Neural cell (in vitro differentiated cells): ENCODE data around the gene ANAPC15. TPM values are rescaled to one million over a fixed set of nuclear protein-coding genes. Genes with fewer than 3 reads are reported as not detected.

Experiments used
- H2AFZ ChIP-seq: fragments of 200-600, 300-800 bp; sonication (generic), shearing (Covaris generic); 2 replicates; pipeline ENCODE4 v1.6.0; 2014; ENCODE audit warnings: low read depth, mild to moderate bottlenecking, antibody characterized with exemption, low read length, moderate library complexity
- H3F3A ChIP-seq: fragments of 200-600 bp; shearing (Covaris generic); 2 replicates; pipeline ENCODE4 v1.6.1; 2016; ENCODE audit warnings: mild to moderate bottlenecking, moderate library complexity, mixed read lengths, antibody characterized with exemption, low read length; ENCODE audit not compliant: insufficient read depth, poor library complexity, severe bottlenecking
- H3K27ac ChIP-seq: fragments of 200-600, 300-800 bp; sonication (generic), shearing (Covaris generic); 2 replicates; pipeline ENCODE4 v1.5.1; 2014; ENCODE audit warnings: mild to moderate bottlenecking, low read length, moderate library complexity
- H3K27me3 ChIP-seq: fragments of 300-800, 200-600 bp; sonication (generic), shearing (Covaris generic); 2 replicates; pipeline ENCODE4 v1.6.0; 2014; ENCODE audit warnings: mild to moderate bottlenecking, low read depth, low read length, moderate library complexity; ENCODE audit not compliant: insufficient read depth
- H3K36me3 ChIP-seq: fragments of 300-800, 200-600 bp; sonication (generic), shearing (Covaris generic); 2 replicates; pipeline ENCODE4 v1.5.1; 2014; ENCODE audit warnings: mild to moderate bottlenecking, antibody characterized with exemption, low read length, moderate library complexity; ENCODE audit not compliant: insufficient read depth
- H3K4me2 ChIP-seq: fragments of 300-800, 200-600 bp; sonication (generic), shearing (Covaris generic); 2 replicates; pipeline ENCODE4 v1.6.0; 2014; ENCODE audit warnings: mild to moderate bottlenecking, low read length
- H3K4me3 ChIP-seq: fragments of 300-800, 200-600 bp; sonication (generic), shearing (Covaris generic); 2 replicates; pipeline ENCODE4 v1.5.1; 2014; ENCODE audit warnings: mild to moderate bottlenecking, low read length, moderate library complexity
- H3K79me2 ChIP-seq: fragments of 200-600 bp; shearing (Covaris generic); replicated peaks from 2 replicates; pipeline ENCODE4 v1.6.0; 2014; ENCODE audit warnings: mild to moderate bottlenecking, low read length, moderate library complexity; ENCODE audit not compliant: insufficient read depth
- H3K9ac ChIP-seq: fragments of 300-800, 200-600 bp; sonication (generic), shearing (Covaris generic); 2 replicates; pipeline ENCODE4 v1.6.1; 2016; ENCODE audit warnings: mild to moderate bottlenecking, low read length, mixed read lengths
- H3K9me2 ChIP-seq: fragments of 200-600 bp; shearing (Covaris generic); 2 replicates; pipeline ENCODE4 v1.6.1; 2016; ENCODE audit warnings: mild to moderate bottlenecking, low read length, mixed read lengths; ENCODE audit not compliant: insufficient read depth
- H3K9me3 ChIP-seq: fragments of 200-600, 300-800 bp; sonication (generic), shearing (Covaris generic); 2 replicates; pipeline ENCODE4 v1.6.1; 2016; ENCODE audit warnings: mild to moderate bottlenecking, mixed run types, low read length, moderate library complexity, mixed read lengths
- H4K20me1 ChIP-seq: fragments of 200-600 bp; shearing (Covaris generic); 2 replicates; pipeline ENCODE4 v1.6.1; 2016; ENCODE audit warnings: mild to moderate bottlenecking, mixed run types; ENCODE audit not compliant: insufficient read depth
- EP300 ChIP-seq: fragments of 450-650 bp; conservative IDR thresholded peaks from 2 replicates; pipeline ENCODE4 v1.6.1; 2014; ENCODE audit warnings: antibody characterized with exemption, mild to moderate bottlenecking, moderate library complexity; ENCODE audit not compliant: poor library complexity, severe bottlenecking
- EZH2 ChIP-seq: fragments of 200-600, 300-800 bp; shearing (Covaris generic), sonication (generic); IDR thresholded peaks from 2 replicates; pipeline ENCODE4 v1.6.1; 2014; ENCODE audit warnings: antibody characterized with exemption, low read length, borderline replicate concordance, mild to moderate bottlenecking; ENCODE audit not compliant: insufficient read depth, poor library complexity, severe bottlenecking
- MXI1 ChIP-seq: fragments of 450-650 bp; conservative IDR thresholded peaks from 2 replicates; pipeline ENCODE4 v1.6.1; 2014; ENCODE audit warnings: antibody characterized with exemption, mild to moderate bottlenecking; ENCODE audit not compliant: poor library complexity, severe bottlenecking
- POLR2AphosphoS5 ChIP-seq: IDR thresholded peaks from 2 replicates; pipeline ENCODE4 v1.6.1; 2012
- RAD21 ChIP-seq: fragments of 450-650 bp; conservative IDR thresholded peaks from 2 replicates; pipeline ENCODE4 v1.6.1; 2014; ENCODE audit warnings: antibody characterized with exemption, mild to moderate bottlenecking, moderate library complexity
- SMC3 ChIP-seq: fragments of 450-650 bp; conservative IDR thresholded peaks from 2 replicates; pipeline ENCODE4 v1.6.1; 2014; ENCODE audit warnings: antibody characterized with exemption, mild to moderate bottlenecking, moderate library complexity; ENCODE audit not compliant: poor library complexity
- TAF1 ChIP-seq: IDR thresholded peaks from 2 replicates; pipeline ENCODE4 v1.6.1; 2012; ENCODE audit warnings: low read depth
- polyA plus RNA-seq: library from polyadenylated mRNA; depleted of rRNA; stranded (reverse); fragments of >200 nt; gene quantifications from 2 replicates; pipeline ENCODE4 v1.2.3, GENCODE V29; 2014
- TF ChIP-seq, protein P1 (sequence below): IDR thresholded peaks from 2 replicates; pipeline ENCODE4 v1.6.1; 2012; ENCODE audit warnings: borderline replicate concordance
- TF ChIP-seq, protein P2 (sequence below): fragments of 450-650 bp; IDR thresholded peaks from 2 replicates; pipeline ENCODE4 v1.5.1; 2014; ENCODE audit warnings: antibody characterized with exemption, mild to moderate bottlenecking, moderate library complexity; ENCODE audit not compliant: poor library complexity, severe bottlenecking

The ANAPC15 gene
- polyA plus RNA-seq, 1 donor from 2014 or later = 64.6 TPM

DNA sequence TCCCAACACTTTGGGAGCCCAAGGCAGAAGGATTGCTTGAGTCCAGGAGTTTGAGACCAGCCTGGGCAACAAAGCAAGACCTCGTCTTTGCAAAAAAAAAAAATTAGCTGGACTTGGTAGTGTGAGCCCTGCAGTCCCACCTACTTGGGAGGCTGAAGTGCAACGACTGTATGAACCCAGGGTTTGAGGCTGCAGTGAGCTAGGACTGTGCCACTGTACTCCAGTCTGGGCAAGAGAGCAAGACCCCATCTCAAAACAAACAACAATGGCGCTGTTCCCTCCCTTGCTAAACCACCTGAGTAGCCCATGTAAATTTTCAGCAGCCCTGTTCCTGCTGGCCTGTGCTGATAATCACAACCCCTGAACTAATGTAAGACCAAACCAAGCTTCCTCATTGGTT, 12.5 kb downstream of the ANAPC15 start:
- TF ChIP-seq RAD21 = no peak
- no peak for TF ChIP-seq EP300
- TF ChIP-seq, protein P1, sequence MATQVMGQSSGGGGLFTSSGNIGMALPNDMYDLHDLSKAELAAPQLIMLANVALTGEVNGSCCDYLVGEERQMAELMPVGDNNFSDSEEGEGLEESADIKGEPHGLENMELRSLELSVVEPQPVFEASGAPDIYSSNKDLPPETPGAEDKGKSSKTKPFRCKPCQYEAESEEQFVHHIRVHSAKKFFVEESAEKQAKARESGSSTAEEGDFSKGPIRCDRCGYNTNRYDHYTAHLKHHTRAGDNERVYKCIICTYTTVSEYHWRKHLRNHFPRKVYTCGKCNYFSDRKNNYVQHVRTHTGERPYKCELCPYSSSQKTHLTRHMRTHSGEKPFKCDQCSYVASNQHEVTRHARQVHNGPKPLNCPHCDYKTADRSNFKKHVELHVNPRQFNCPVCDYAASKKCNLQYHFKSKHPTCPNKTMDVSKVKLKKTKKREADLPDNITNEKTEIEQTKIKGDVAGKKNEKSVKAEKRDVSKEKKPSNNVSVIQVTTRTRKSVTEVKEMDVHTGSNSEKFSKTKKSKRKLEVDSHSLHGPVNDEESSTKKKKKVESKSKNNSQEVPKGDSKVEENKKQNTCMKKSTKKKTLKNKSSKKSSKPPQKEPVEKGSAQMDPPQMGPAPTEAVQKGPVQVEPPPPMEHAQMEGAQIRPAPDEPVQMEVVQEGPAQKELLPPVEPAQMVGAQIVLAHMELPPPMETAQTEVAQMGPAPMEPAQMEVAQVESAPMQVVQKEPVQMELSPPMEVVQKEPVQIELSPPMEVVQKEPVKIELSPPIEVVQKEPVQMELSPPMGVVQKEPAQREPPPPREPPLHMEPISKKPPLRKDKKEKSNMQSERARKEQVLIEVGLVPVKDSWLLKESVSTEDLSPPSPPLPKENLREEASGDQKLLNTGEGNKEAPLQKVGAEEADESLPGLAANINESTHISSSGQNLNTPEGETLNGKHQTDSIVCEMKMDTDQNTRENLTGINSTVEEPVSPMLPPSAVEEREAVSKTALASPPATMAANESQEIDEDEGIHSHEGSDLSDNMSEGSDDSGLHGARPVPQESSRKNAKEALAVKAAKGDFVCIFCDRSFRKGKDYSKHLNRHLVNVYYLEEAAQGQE = no peak
- TF ChIP-seq, protein P2, sequence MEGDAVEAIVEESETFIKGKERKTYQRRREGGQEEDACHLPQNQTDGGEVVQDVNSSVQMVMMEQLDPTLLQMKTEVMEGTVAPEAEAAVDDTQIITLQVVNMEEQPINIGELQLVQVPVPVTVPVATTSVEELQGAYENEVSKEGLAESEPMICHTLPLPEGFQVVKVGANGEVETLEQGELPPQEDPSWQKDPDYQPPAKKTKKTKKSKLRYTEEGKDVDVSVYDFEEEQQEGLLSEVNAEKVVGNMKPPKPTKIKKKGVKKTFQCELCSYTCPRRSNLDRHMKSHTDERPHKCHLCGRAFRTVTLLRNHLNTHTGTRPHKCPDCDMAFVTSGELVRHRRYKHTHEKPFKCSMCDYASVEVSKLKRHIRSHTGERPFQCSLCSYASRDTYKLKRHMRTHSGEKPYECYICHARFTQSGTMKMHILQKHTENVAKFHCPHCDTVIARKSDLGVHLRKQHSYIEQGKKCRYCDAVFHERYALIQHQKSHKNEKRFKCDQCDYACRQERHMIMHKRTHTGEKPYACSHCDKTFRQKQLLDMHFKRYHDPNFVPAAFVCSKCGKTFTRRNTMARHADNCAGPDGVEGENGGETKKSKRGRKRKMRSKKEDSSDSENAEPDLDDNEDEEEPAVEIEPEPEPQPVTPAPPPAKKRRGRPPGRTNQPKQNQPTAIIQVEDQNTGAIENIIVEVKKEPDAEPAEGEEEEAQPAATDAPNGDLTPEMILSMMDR = no peak
- TF ChIP-seq SMC3 = no peak
- TF ChIP-seq EZH2 = no peak
- TF ChIP-seq POLR2AphosphoS5 = no peak
- TF ChIP-seq TAF1 = no peak
- no peak for TF ChIP-seq MXI1
- Histone ChIP-seq H3K9me2 (no peaks in the 10 kb centered on the region), H3K27ac (no peak overlapping the region), H3K79me2 (peaks cover 20% of the 10 kb centered on the region), H3K36me3 (no peaks in the 10 kb centered on the region), H3K9me3 (no peaks in the 10 kb centered on the region), H3F3A (no peaks in the 10 kb centered on the region), H2AFZ (no peak overlapping the region), H3K27me3 (no peaks in the 10 kb centered on the region), H3K9ac (no peak overlapping the region), H3K4me3 (no peak overlapping the region), H3K4me2 (no peak overlapping the region), H4K20me1 (no peaks in the 10 kb centered on the region)

DNA sequence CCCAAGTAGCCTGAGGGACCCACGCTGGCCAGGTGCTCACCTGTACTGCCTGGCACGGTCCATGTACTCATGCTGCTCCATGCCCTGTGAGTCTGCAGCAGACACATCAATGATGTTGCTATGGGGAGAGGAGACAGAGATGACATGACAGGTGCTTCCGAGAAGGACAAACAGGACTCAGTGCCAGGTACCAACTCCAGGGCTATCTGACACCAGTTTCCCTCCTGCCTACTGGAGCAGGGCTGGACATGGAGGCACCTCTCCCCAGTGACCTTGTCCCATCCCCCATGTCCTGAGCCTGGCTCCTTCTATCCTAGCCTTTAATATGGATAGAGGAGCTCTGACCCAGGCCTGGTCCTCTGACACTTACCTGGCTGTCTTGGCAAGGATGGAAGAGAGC, 13.8 kb downstream of the ANAPC15 start:
- H3K27me3 ChIP-seq = no peaks in the 10 kb centered on the region
- no peaks in the 10 kb centered on the region for H3K36me3 ChIP-seq
- H3K9me3 ChIP-seq = no peaks in the 10 kb centered on the region
- H3K27ac ChIP-seq = no peak overlapping the region
- no peak overlapping the region for H3K4me3 ChIP-seq
- no peaks in the 10 kb centered on the region for H3K9me2 ChIP-seq
- H4K20me1 ChIP-seq = no peaks in the 10 kb centered on the region
- no peak overlapping the region for H2AFZ ChIP-seq
- H3K4me2 ChIP-seq = no peak overlapping the region
- H3K9ac ChIP-seq = no peak overlapping the region
- peaks cover 20% of the 10 kb centered on the region for H3K79me2 ChIP-seq
- H3F3A ChIP-seq = no peaks in the 10 kb centered on the region
- no peak for TF ChIP-seq EP300
- TF ChIP-seq MXI1 = no peak
- TF ChIP-seq POLR2AphosphoS5 = no peak
- TF ChIP-seq, protein P2 = no peak
- no peak for TF ChIP-seq TAF1
- TF ChIP-seq EZH2 = no peak
- TF ChIP-seq, protein P1 = no peak
- TF ChIP-seq RAD21 = no peak
- no peak for TF ChIP-seq SMC3
